Measurements from ENCODE around the gene C10orf120. TPM values are rescaled to one million over a fixed set of nuclear protein-coding genes. Genes with fewer than 3 reads are reported as not detected.

The C10orf120 gene
- total RNA-seq, 1 donor: not detected

- no peak overlapping the region for H3K27ac ChIP-seq (ENCODE audit: low read depth, low read length)
- no peak overlapping the region for H2AFZ ChIP-seq (ENCODE audit: low read length)
- H3K79me2 ChIP-seq (ENCODE audit: insufficient read depth, low read length): no peaks in the 10 kb centered on the region
- no peak overlapping the region for H3K4me2 ChIP-seq (ENCODE audit: insufficient read depth, low read length)
- no peaks in the 10 kb centered on the region for H3K9me3 ChIP-seq (ENCODE audit: low read depth, low read length)
- peaks cover 6% of the 10 kb centered on the region for H3K27me3 ChIP-seq (ENCODE audit: insufficient read depth, low read length)
- no peak for TF ChIP-seq CTCF (IDR thresholded peaks at IDR 0.05; ENCODE audit: extremely low read depth, low read depth, low read length)
- H3K4me1 ChIP-seq (ENCODE audit: insufficient read depth, low read length): no peaks in the 10 kb centered on the region
- no peaks in the 10 kb centered on the region for H4K20me1 ChIP-seq (ENCODE audit: insufficient read depth, low read length)
- no peak for DNase-seq (ENCODE audit: insufficient read length, low spot score, missing footprints)
- H3K36me3 ChIP-seq (ENCODE audit: insufficient read depth, low read length): no peaks in the 10 kb centered on the region
- H3K4me3 ChIP-seq (ENCODE audit: insufficient read depth, low read length): no peak overlapping the region
Observed at GRCh38 chr10:122701652-122702051, 2.0 kb upstream of the C10orf120 start.

GRCh38 chr10:122696687-122697086 is 3.0 kb downstream of the C10orf120 start:
- TF ChIP-seq CTCF (IDR thresholded peaks at IDR 0.05; ENCODE audit: extremely low read depth, low read depth, low read length): no peak
- Histone ChIP-seq H2AFZ (ENCODE audit: low read length) (no peak overlapping the region), H3K79me2 (ENCODE audit: insufficient read depth, low read length) (no peaks in the 10 kb centered on the region), H3K27ac (ENCODE audit: low read depth, low read length) (no peak overlapping the region), H3K4me2 (ENCODE audit: insufficient read depth, low read length) (no peak overlapping the region), H3K4me3 (ENCODE audit: insufficient read depth, low read length) (no peak overlapping the region), H3K27me3 (ENCODE audit: insufficient read depth, low read length) (no peaks in the 10 kb centered on the region), H3K36me3 (ENCODE audit: insufficient read depth, low read length) (no peaks in the 10 kb centered on the region), H3K9me3 (ENCODE audit: low read depth, low read length) (no peaks in the 10 kb centered on the region), H3K4me1 (ENCODE audit: insufficient read depth, low read length) (no peaks in the 10 kb centered on the region), H4K20me1 (ENCODE audit: insufficient read depth, low read length) (no peaks in the 10 kb centered on the region)
- no peak for DNase-seq (ENCODE audit: insufficient read length, low spot score, missing footprints)

- Histone ChIP-seq H3K27me3 (ENCODE audit: insufficient read depth, low read length) (no peaks in the 10 kb centered on the region), H3K9me3 (ENCODE audit: low read depth, low read length) (no peaks in the 10 kb centered on the region), H3K27ac (ENCODE audit: low read depth, low read length) (no peak overlapping the region), H3K36me3 (ENCODE audit: insufficient read depth, low read length) (no peaks in the 10 kb centered on the region), H2AFZ (ENCODE audit: low read length) (no peak overlapping the region), H3K4me3 (ENCODE audit: insufficient read depth, low read length) (no peak overlapping the region), H4K20me1 (ENCODE audit: insufficient read depth, low read length) (no peaks in the 10 kb centered on the region), H3K79me2 (ENCODE audit: insufficient read depth, low read length) (no peaks in the 10 kb centered on the region), H3K4me2 (ENCODE audit: insufficient read depth, low read length) (no peak overlapping the region), H3K4me1 (ENCODE audit: insufficient read depth, low read length) (peaks cover 3% of the 10 kb centered on the region)
- TF ChIP-seq CTCF (IDR thresholded peaks at IDR 0.05; ENCODE audit: extremely low read depth, low read depth, low read length): no peak
- no peak for DNase-seq (ENCODE audit: insufficient read length, low spot score, missing footprints)
Observed at GRCh38 chr10:122692744-122693143, 6.9 kb downstream of the C10orf120 start.

- no peaks in the 10 kb centered on the region for H3K36me3 ChIP-seq (ENCODE audit: insufficient read depth, low read length)
- no peak overlapping the region for H3K4me2 ChIP-seq (ENCODE audit: insufficient read depth, low read length)
- no peak overlapping the region for H3K27ac ChIP-seq (ENCODE audit: low read depth, low read length)
- peaks cover 3% of the 10 kb centered on the region for H3K4me1 ChIP-seq (ENCODE audit: insufficient read depth, low read length)
- H2AFZ ChIP-seq (ENCODE audit: low read length): no peak overlapping the region
- H3K4me3 ChIP-seq (ENCODE audit: insufficient read depth, low read length): no peak overlapping the region
- H3K9me3 ChIP-seq (ENCODE audit: low read depth, low read length): no peaks in the 10 kb centered on the region
- H3K79me2 ChIP-seq (ENCODE audit: insufficient read depth, low read length): no peaks in the 10 kb centered on the region
- H4K20me1 ChIP-seq (ENCODE audit: insufficient read depth, low read length): no peaks in the 10 kb centered on the region
- H3K27me3 ChIP-seq (ENCODE audit: insufficient read depth, low read length): peaks cover 4% of the 10 kb centered on the region
- DNase-seq (ENCODE audit: insufficient read length, low spot score, missing footprints): no peak
- TF ChIP-seq CTCF (IDR thresholded peaks at IDR 0.05; ENCODE audit: extremely low read depth, low read depth, low read length): no peak
Observed at GRCh38 chr10:122689146-122689820, 10.4 kb downstream of the C10orf120 start.
